Hypothalamus (tissue), 51 donors: ENCODE measurements around the gene TIMP2.
"Not testable (repeated sequence)": the region's sequence is repeated elsewhere in the genome, so short reads cannot be mapped to it uniquely, and the experiment has no call there.

Experiments
- DNase-seq, 51 donors: peaks; one replicate each; lab custom pipeline; 2025; lab: John Stamatoyannopoulos, UW

Gene TIMP2

DNA sequence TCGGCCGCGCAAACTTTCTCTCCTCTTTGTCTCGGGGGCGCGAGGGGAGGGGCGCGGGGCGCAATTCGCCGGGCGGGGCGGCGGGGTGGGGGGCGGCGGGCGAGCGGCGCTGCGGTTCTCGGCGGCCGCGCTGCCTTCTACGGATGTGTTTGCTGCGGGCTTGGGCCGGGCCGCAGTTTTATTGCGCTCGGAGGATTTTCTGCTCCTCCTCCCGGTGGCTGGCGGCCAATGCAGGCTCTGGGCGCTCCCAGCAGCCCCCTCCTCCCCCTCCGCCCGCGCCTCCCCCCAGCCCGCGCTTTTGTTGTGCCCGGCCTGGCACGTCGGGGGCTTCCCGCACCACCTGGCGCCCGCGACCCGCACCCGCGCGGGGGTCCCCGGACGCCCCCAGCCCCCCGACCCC lies at the start of gene TIMP2:
TSS of gene TIMP2 (minus strand) at position 154 of the 400 bp plus-strand sequence. CDS start 299 bp downstream, outside the sequence.
- peak; percentile 36 to 93 (median 81) for DNase-seq

DNA sequence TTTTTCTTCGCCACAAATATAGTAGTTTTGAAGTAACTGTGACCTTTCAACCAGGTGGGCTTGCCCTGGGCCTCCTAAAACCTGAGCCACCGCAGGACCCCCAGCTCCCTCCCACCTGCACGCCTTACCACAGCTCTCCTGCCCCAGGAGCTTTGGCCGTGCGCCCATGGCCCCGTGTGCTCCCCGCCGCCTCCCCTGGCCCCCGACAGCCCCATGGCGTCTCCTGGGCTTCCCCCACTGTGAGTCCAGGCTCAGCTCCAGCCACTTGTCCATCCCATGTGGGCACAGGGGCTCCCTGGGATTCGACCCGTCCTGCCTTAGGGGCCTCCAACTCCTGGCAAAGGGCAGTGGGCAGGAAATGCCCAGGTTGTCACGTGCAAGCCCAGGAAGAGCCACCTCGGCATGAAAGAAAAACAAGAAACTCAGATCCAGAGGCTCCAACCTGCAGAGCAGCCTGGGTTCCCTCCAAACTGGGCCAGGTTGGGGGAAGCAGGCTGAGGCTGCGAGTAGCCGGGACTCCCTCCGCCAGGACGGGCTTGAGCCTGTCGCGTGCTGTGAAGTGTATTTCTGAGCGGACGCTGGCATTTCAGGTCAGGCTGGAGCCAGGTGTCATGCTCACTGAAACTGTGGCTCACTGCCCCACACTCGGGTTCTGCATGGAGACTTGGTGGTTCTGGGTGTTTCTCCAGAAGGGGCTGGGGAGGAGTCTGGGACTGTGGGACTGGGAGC lies 48.8 kb upstream of the TIMP2 start:
- DNase-seq = no peak

- DNase-seq = no peak
Observed at GRCh38 chr17:78973196-78973595, 48.0 kb upstream of the TIMP2 start.

GRCh38 chr17:78972507-78973105 lies 47.4 kb upstream of the TIMP2 start:
- DNase-seq = no peak

DNA sequence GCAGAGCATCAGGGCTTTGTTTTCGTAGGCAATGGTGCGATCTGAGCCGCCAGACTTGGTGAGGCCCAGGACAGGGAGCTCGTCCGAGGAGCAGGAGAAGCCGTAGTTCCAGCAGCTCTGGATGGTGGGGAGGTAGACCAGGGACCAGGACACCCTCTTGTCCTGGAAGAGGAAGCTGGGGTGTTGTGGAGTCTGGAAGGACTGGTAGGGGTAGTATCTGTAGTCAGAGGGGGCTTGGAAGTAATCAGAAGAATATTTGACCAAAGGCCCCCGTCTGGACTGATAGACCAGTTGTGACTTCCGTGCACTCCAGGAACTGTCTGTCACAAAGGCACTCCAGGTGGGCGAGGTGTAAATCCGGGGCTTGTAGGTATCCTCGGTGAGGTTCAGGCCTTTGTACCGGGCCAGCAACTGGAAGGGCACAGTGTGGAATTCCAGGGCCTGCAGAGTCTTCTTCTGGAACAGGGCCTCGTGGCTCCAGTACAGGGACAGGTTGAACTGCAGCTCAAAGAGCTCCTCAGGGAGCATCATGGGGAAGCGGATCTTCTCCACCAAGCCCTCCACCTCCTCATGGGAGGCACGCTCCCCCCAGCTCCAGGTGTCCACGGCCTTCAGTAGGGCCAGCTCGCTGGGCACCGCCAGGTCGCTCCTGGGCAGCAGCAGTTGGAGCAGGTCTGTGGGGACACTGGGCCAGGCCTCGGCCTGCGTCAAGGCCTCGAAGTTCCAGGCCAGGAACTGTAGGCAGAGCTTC lies 46.7 kb upstream of the TIMP2 start:
- no peak for DNase-seq

DNA sequence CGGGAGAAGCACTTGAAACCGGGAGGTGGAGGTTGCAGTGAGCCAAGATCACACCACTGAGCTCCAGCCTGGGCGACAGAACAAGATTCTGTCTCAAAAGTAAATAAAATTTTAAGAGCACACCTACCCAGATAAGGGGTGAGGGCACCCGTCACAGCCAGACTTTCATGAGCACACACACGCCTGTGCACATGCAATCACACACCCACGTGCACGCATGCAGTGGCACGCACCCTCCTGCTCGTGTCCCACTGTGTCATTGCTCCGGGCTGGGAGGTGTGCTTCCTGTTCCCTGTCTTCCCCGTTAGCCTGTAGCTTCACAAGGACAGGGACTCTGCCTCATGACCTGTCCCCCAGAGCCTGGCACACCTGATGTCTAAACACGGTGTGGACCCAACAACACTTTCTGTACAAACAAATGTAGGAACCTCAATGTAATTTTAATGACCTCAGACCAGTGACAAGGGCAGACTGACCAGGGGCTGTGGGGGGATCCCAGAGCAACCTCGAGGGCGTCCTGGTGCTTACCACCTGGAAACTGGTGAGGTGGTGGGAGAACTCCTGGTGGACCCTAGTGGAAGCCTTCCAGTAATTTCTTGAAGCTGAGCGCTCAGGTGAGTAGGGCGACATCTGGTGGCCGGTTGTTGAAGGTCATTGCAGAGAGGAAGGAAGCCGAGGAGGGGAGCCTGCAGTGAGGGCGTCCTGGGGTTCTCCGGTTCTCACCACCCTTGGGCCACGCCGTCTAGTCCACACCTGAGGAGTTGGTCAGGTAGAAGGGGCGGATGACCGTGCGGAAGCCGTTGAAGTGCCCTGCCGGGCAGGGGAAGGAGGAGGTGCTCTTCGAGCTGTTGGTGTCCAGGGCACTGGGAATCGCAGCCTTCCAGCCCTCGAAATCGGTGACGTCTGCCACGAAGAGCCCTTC lies 45.9 kb upstream of the TIMP2 start:
- DNase-seq = peak in 49 of 51 donors; percentile 21 to 87 (median 60)

- no peak for DNase-seq
Observed at GRCh38 chr17:78969865-78970264, 44.7 kb upstream of the TIMP2 start.

GRCh38 chr17:78967782-78968362 lies 42.7 kb upstream of the TIMP2 start:
- no peak for DNase-seq

GRCh38 chr17:78966910-78967600 lies 41.9 kb upstream of the TIMP2 start:
- DNase-seq = no peak

DNA sequence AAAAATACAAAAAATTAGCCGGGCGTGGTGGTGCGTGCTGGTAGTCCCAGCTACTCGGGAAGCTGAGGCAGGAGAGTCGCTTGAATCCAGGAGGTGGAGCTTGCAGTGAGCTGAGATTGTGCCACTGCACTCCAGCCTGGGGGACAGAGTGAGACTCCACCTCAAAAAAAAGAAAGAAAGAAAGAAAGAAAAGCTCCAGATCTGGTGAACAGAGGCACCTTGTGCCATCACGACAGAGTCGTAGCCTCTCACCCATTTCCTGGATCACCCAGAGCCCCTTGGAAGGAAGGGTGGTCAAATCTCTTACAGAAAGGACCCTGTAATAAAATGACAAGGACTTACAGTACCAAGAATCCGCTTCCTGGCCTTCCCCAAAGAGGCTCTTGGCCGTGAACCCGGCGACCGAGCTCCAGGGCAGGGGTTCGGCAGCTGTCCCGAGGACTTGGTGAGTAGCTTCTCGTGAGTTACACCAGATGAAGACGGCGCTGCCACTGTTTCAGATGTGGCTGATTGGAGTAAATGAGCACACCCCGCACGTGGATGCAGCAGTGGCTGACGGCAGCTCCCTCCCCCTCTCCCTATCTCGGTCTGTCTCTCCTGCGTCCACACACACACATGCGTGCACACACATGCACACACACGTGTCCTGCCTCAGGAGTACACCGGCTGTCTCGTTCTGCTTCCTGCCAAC lies 41.1 kb upstream of the TIMP2 start:
- DNase-seq = no peak

DNA sequence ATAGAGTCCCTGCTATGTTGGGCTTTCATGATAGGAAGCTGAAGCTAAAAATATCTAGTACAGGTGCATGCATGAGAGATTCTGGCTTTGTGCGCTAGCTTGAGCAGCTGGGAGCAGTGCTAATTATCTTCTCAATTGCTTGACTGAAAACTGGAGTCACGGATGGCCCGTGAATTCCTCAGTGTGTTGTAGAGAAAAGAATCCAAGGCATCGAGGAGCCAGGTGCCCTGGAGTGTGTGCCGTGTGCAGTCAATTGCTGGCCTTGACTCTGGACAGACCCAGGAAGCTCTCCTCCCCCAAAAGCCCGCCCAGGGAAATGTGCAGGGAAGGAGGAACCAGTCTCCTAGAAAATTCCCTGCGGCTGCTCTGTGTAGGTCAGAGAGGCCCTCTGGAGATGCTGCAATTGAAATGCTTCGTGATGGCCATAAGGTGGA lies 40.3 kb upstream of the TIMP2 start:
- peak in 1 of 51 donors; percentile 15 for DNase-seq

- no peak for DNase-seq
Observed at GRCh38 chr17:78963378-78963777, 38.2 kb upstream of the TIMP2 start.

DNA sequence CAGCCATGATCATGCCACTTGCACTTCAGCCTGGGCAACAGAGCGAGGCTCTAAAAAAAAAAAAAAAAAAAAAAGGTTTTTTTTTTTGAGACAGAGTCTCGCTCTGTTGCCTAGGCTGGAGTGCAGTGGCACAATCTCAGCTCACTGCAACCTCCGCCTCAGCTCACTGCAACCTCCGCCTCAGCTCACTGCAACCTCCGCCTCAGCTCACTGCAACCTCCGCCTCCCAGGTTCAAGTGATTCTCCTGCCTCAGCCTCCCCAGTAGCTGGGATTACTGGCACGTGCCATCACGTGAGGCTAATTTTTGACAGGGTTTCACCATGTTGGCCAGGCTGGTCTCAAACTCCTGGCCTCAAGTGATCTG lies 37.8 kb upstream of the TIMP2 start:
- not testable (repeated sequence) for DNase-seq

DNA sequence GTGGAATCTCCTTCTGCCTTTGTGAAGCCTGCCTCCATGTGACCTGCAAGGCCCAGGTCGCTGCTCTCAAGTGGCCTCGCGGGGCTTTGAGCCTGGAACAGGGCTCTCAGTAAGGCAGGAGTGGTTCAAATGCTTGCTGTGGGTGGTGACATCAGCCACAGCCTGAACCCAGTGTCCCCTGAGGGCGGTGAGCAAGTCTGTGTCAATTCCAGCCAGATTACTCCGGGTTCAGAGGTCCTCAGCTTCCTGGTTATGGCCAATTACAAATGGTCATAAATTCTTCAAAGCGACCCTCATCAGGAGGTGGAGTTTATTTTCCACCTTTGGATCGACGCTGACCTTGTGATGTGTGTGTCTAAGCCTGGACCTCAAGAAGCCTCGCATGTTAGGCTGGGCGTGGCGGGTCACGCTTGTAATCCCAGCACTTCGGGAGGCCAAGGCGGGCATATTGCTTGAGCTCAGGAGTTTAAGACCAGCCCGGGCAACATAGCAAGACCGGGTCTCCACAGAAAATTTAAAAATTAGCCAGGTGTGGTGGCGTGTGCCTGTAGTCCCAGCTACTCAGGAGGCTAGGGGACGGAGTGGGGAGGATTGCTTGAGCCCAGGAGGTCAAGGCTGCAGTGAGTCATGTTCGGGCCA lies 37.3 kb upstream of the TIMP2 start:
- no peak for DNase-seq

- DNase-seq = no peak
Observed at GRCh38 chr17:78961571-78961970, 36.4 kb upstream of the TIMP2 start.

- no peak for DNase-seq
Observed at GRCh38 chr17:78960928-78961327, 35.7 kb upstream of the TIMP2 start.

DNA sequence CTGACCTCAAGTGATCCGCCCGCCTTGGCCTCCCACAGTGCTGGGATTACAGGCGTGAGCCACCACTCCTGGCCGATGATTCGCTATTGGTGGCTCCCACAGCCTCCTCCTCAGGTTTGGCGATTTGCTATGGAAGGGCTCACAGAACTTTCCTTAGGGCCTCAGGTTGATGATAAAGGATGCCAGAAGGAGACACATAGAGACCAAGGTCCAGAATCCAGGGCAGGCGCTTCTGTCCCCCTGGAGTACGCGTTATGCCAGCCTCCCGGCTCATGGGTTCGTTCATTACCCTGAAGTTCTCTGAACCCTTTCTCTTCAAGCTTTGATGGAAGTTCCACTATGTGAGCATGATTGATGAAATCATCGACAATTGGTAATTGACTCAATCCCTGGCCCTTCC lies 34.6 kb upstream of the TIMP2 start:
- DNase-seq = no peak

GRCh38 chr17:78958641-78959127 lies 33.5 kb upstream of the TIMP2 start:
- no peak for DNase-seq
